HT-29 (cell line): Measurements from ENCODE around the gene NIM1K. TPM values are rescaled to one million over a fixed set of nuclear protein-coding genes. Genes with fewer than 3 reads are reported as not detected.
A peak's percentile ranks its signal among the peaks of the same experiment; 100 is the strongest.
"Not testable (repeated sequence)": the region's sequence is repeated elsewhere in the genome, so short reads cannot be mapped to it uniquely, and the experiment has no call there.

Experiments used
- DNase-seq: peaks from one replicate; pipeline ENCODE4 v3.0.0-alpha.2; 2015; ENCODE audit warnings: low spot score
- total RNA-seq: library from RNA; depleted of rRNA; stranded (reverse); fragments of >200 nt; shearing (Covaris generic); gene quantifications from 2 replicates; pipeline ENCODE4 v1.2.3, GENCODE V29; 2014

The NIM1K gene
- total RNA-seq, 1 experiment from 2014 or later: not detected

- DNase-seq: no peak
Measured at GRCh38 chr5:43230707-43231106, 38.7 kb downstream of the NIM1K start.

GRCh38 chr5:43231977-43232376 is 40.0 kb downstream of the NIM1K start:
- peak; percentile 65 for DNase-seq

- DNase-seq: no peak
Measured at GRCh38 chr5:43232943-43233833, 41.2 kb downstream of the NIM1K start.

GRCh38 chr5:43233946-43234345 is 41.9 kb downstream of the NIM1K start:
- no peak for DNase-seq

GRCh38 chr5:43236653-43237355 is 44.8 kb downstream of the NIM1K start:
- DNase-seq: no peak

GRCh38 chr5:43242196-43242595 is 50.2 kb downstream of the NIM1K start:
- no peak for DNase-seq

GRCh38 chr5:43243270-43243669 is 51.2 kb downstream of the NIM1K start:
- no peak for DNase-seq

GRCh38 chr5:43244823-43245565 is 53.0 kb downstream of the NIM1K start:
- no peak for DNase-seq

- no peak for DNase-seq
Measured at GRCh38 chr5:43245724-43246385, 53.8 kb downstream of the NIM1K start.

GRCh38 chr5:43251754-43252153 is 59.7 kb downstream of the NIM1K start:
- DNase-seq: no peak

- no peak for DNase-seq
Measured at GRCh38 chr5:43255704-43256103, 63.7 kb downstream of the NIM1K start.

GRCh38 chr5:43256261-43256966 is 64.4 kb downstream of the NIM1K start:
- peak; percentile 13 for DNase-seq

- DNase-seq: no peak
Measured at GRCh38 chr5:43258116-43258515, 66.1 kb downstream of the NIM1K start.

- DNase-seq: not testable (repeated sequence)
Measured at GRCh38 chr5:43262269-43262668, 70.2 kb downstream of the NIM1K start.

- no peak for DNase-seq
Measured at GRCh38 chr5:43268188-43268820, 76.3 kb downstream of the NIM1K start.

GRCh38 chr5:43270645-43271044 is 78.6 kb downstream of the NIM1K start:
- no peak for DNase-seq

- no peak for DNase-seq
Measured at GRCh38 chr5:43273552-43273951, 81.5 kb downstream of the NIM1K start.

GRCh38 chr5:43274435-43275114 is 82.5 kb downstream of the NIM1K start:
- DNase-seq: peak; percentile 44

GRCh38 chr5:43275391-43275790 is 83.4 kb downstream of the NIM1K start:
- no peak for DNase-seq
